A549 (cell line): ENCODE measurements around the gene ZBTB20. TPM values are rescaled to one million over a fixed set of nuclear protein-coding genes. Genes with fewer than 3 reads are reported as not detected.

ENCODE experiments used
- ATAC-seq, 2 experiments: fragments of 200-7000 bp in 1 of 2; fragments of >200 bp in 1 of 2; cut with Nextera tagmentation in 1 of 2; cut with Tn5 transposase in 1 of 2; 3 replicates each; pipeline versions ENCODE4 v1.8.0 to v1.9.1; 2018 to 2020; ENCODE audit warnings: mild to moderate bottlenecking in 1 of 2, moderate library complexity in 1 of 2
- CTCF ChIA-PET: fragments of 300-600 bp; sonication (Branson Sonifier 250); formaldehyde crosslinking; extraction: SDS; loops from one replicate; lab custom pipeline; 2021; ENCODE audit warnings: antibody characterized with exemption, inconsistent platforms; lab: Yijun Ruan, JAX
- POLR2A ChIA-PET: fragments of 350-600 bp; formaldehyde crosslinking; extraction: SDS; loops from one replicate; lab custom pipeline; 2021; ENCODE audit warnings: antibody characterized with exemption, inconsistent platforms; lab: Yijun Ruan, JAX
- DNase-seq, 2 experiments: peaks; one replicate each; pipeline versions ENCODE4 v3.0.0 to v3.0.0-alpha.2; 2011 to 2016; ENCODE audit warnings: low read depth in 1 of 2, low spot score in 1 of 2
- FAIRE-seq: peaks from 2 replicates; lab custom pipeline; 2011; peaks lifted over from hg19 to GRCh38; lab: Jason Lieb, UNC
- H3K27ac ChIP-seq, 2 experiments: fragments of >200 bp; sonication (Bioruptor Twin); formaldehyde crosslinking; 3 replicates each; pipeline ENCODE4 v1.5.1; 2016 to 2017
- H3K4me1 ChIP-seq: fragments of >200 bp; sonication (Bioruptor Twin); formaldehyde crosslinking; 3 replicates; pipeline ENCODE4 v1.6.1; 2016
- H3K4me2 ChIP-seq: fragments of >200 bp; sonication (Bioruptor Twin); formaldehyde crosslinking; 3 replicates; pipeline ENCODE4 v1.6.1; 2016
- H3K4me3 ChIP-seq: fragments of >200 bp; sonication (Bioruptor Twin); formaldehyde crosslinking; 3 replicates; pipeline ENCODE4 v1.5.1; 2016
- H3K9me3 ChIP-seq: fragments of >200 bp; sonication (Bioruptor Twin); formaldehyde crosslinking; 3 replicates; pipeline ENCODE4 v1.6.1; 2016
- CBX2 ChIP-seq: fragments of 200-600 bp; sonication (generic); IDR thresholded peaks from 2 replicates; pipeline ENCODE4 v1.6.1; 2016; ENCODE audit warnings: low read depth, mild to moderate bottlenecking, borderline replicate concordance
- CBX8 ChIP-seq: fragments of 200-600 bp; sonication (generic); IDR thresholded peaks from 2 replicates; pipeline ENCODE4 v1.6.1; 2016
- CHD2 ChIP-seq: fragments of 150-350 bp; IDR thresholded peaks from 2 replicates; pipeline ENCODE4 v1.6.1; 2014; ENCODE audit warnings: low read length; ENCODE audit not compliant: partially characterized antibody
- CTCF ChIP-seq: fragments of >200 bp; sonication (Bioruptor Twin); formaldehyde crosslinking; IDR thresholded peaks from 3 replicates; pipeline ENCODE4 v1.5.1; 2016
- ESRRA ChIP-seq: fragments of 150-350 bp; IDR thresholded peaks from 2 replicates; pipeline ENCODE4 v1.6.1; 2014; ENCODE audit warnings: mild to moderate bottlenecking, low read length, borderline replicate concordance
- FOSL2 ChIP-seq, 2 experiments: fragments of 450-650 bp in 1 of 2; fragments of >200 bp in 1 of 2; sonication (Bioruptor Twin) in 1 of 2; formaldehyde crosslinking; IDR thresholded peaks; 2 replicates each; pipeline versions ENCODE4 v1.5.0 to v1.6.1; 2016 to 2020; ENCODE audit warnings: mild to moderate bottlenecking in 1 of 2, moderate library complexity in 1 of 2
- HDAC2 ChIP-seq: fragments of 200-600 bp; sonication (generic); IDR thresholded peaks from 2 replicates; pipeline ENCODE4 v1.6.1; 2016
- HMGXB4 ChIP-seq: fragments of 250-450 bp; sonication (Bioruptor Pico); IDR thresholded peaks from 2 replicates; pipeline ENCODE4 v1.5.0; 2021; ENCODE audit warnings: mild to moderate bottlenecking, moderate library complexity, borderline replicate concordance
- HOXA7 ChIP-seq: fragments of 250-450 bp; sonication (Bioruptor Pico); IDR thresholded peaks from 2 replicates; pipeline ENCODE4 v1.5.0; 2020; ENCODE audit warnings: mild to moderate bottlenecking, moderate library complexity
- HOXB5 ChIP-seq: fragments of 250-450 bp; sonication (Bioruptor Pico); IDR thresholded peaks from 2 replicates; pipeline ENCODE4 v1.5.0; 2020; ENCODE audit warnings: mild to moderate bottlenecking, moderate library complexity
- KDM5A ChIP-seq: fragments of 200-600 bp; sonication (generic); IDR thresholded peaks from 2 replicates; pipeline ENCODE4 v1.6.1; 2016; ENCODE audit warnings: antibody characterized with exemption, mild to moderate bottlenecking
- NPAS2 ChIP-seq: fragments of 250-450 bp; sonication (Bioruptor Pico); IDR thresholded peaks from 2 replicates; pipeline ENCODE4 v1.8.0; 2022; ENCODE audit warnings: mild to moderate bottlenecking, moderate library complexity, borderline replicate concordance
- PBX3 ChIP-seq: IDR thresholded peaks from 2 replicates; pipeline ENCODE4 v1.6.1; 2012
- RAD21 ChIP-seq, 2 experiments: fragments of >200 bp in 1 of 2; sonication (Bioruptor Twin) in 1 of 2; formaldehyde crosslinking in 1 of 2; IDR thresholded peaks in 1 of 2; conservative IDR thresholded peaks in 1 of 2; 2 replicates in 1 of 2; 3 replicates in 1 of 2; pipeline ENCODE4 v1.6.1; 2012 to 2018; ENCODE audit warnings: inconsistent platforms in 1 of 2
- RARB ChIP-seq: fragments of 250-450 bp; sonication (Bioruptor Pico); IDR thresholded peaks from 2 replicates; pipeline ENCODE4 v1.8.0; 2021; ENCODE audit warnings: mild to moderate bottlenecking, moderate library complexity
- RCOR1 ChIP-seq: fragments of 150-350 bp; IDR thresholded peaks from 2 replicates; pipeline ENCODE4 v1.6.1; 2014; ENCODE audit warnings: antibody characterized with exemption, low read length, low read depth
- SMC3 ChIP-seq: fragments of >200 bp; sonication (Bioruptor Twin); formaldehyde crosslinking; IDR thresholded peaks from 3 replicates; pipeline ENCODE4 v1.6.1; 2018; ENCODE audit warnings: inconsistent platforms
- SREBF2 ChIP-seq: fragments of 450-650 bp; IDR thresholded peaks from 2 replicates; pipeline ENCODE4 v1.6.1; 2014; ENCODE audit warnings: mild to moderate bottlenecking, moderate library complexity
- ZC3H11A ChIP-seq: fragments of 450-650 bp; IDR thresholded peaks from 2 replicates; pipeline ENCODE4 v1.6.1; 2014; ENCODE audit warnings: antibody characterized with exemption, mild to moderate bottlenecking
- ZNF302 ChIP-seq: fragments of 250-450 bp; sonication (Bioruptor Pico); IDR thresholded peaks from 2 replicates; pipeline ENCODE4 v1.9.0; 2021; ENCODE audit warnings: inconsistent platforms, mild to moderate bottlenecking, moderate library complexity
- WGBS: methylation state at CpG from one replicate; pipeline ENCODE4 v1.1.6; 2017; ENCODE audit errors: missing lambda C conversion rate; 5-methylcytosine and 5-hydroxymethylcytosine counted together
- polyA plus RNA-seq, 4 experiments: library from polyadenylated mRNA; depleted of rRNA in 3 of 4; stranded (reverse); fragments of >200 nt; fragmentation: RNase III in 1 of 4; extraction: RNeasy Plus Mini Kit Qiagen cat#74134 plus additional on column Dnase treatment in 1 of 4; gene quantifications; 2 replicates in 3 of 4; 3 replicates in 1 of 4; pipeline ENCODE4 v1.2.3, GENCODE V29; 2011 to 2017
- TF ChIP-seq, protein P1 (sequence below): fragments of 150-350 bp; IDR thresholded peaks from 2 replicates; pipeline ENCODE4 v1.6.1; 2014; ENCODE audit warnings: low read depth, mild to moderate bottlenecking, low read length

Gene ZBTB20
- polyA plus RNA-seq, 2 of the 4 experiments (the other 2 are of a cell fraction), result 0.85 to 5.0 TPM

GRCh38 chr3:114356525-114356924, 790.6 kb downstream of the ZBTB20 start:
- Histone ChIP-seq H3K4me1 (no peaks in the 10 kb centered on the region), H3K4me3 (no peak overlapping the region), H3K4me2 (no peak overlapping the region), H3K27ac (no peak overlapping the region), H3K9me3 (no peaks in the 10 kb centered on the region)
- TF ChIP-seq HMGXB4 (CRISPR knock-in tag) (no peak), HOXB5 (CRISPR knock-in tag) (no peak), ESRRA (no peak), NPAS2 (no peak), CTCF (no peak), CHD2 (no peak), HOXA7 (CRISPR knock-in tag) (no peak), SREBF2 (no peak), CBX2 (no peak), RARB (CRISPR knock-in tag) (no peak), RCOR1 (no peak), HDAC2 (no peak), ZNF302 (CRISPR knock-in tag) (no peak), ZC3H11A (no peak), RAD21 (conservative IDR thresholded peaks at IDR 0.05 in 1 of 2, IDR thresholded peaks at IDR 0.05 in 1 of 2) (no peak), FOSL2 (IDR thresholded peaks at IDR 0.05) (no peak), FOSL2 (CRISPR knock-in tag; IDR thresholded peaks at IDR 0.05) (no peak)
- TF ChIP-seq, protein P1, sequence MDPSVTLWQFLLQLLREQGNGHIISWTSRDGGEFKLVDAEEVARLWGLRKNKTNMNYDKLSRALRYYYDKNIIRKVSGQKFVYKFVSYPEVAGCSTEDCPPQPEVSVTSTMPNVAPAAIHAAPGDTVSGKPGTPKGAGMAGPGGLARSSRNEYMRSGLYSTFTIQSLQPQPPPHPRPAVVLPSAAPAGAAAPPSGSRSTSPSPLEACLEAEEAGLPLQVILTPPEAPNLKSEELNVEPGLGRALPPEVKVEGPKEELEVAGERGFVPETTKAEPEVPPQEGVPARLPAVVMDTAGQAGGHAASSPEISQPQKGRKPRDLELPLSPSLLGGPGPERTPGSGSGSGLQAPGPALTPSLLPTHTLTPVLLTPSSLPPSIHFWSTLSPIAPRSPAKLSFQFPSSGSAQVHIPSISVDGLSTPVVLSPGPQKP, result no peak
- no peak for ATAC-seq
- CTCF ChIA-PET, result interaction anchor here (1.3 kb wide), 1 partner anchor 27 kb away, joined by 3 read pairs; no protein-coding TSS in a partner anchor
- WGBS, result 94% methylated on average over 1 of the region's 1 CpG
- POLR2A ChIA-PET, result no interaction called here
- no peak for DNase-seq
- no peak for FAIRE-seq

DNA sequence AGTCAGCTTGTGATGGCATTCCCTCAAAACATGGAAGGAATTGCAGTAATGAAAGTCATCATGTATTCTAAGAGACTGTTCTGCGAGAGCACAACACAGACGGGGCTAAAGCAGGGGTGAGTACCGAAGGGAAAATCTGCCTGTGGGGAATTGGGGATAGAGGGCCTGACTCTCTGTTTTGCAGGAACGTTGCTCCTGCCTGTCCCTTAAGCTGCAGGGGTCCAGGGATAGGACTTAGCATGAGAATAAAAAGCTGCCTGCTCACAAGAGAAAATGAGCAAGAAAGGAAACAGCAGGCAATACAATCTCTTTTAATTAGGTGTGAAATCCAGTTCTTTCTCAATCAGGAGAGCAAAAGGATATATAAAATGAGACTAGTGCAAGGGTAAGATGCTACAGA, 791.0 kb downstream of the ZBTB20 start:
- WGBS, result 86% methylated on average over 4 of the region's 4 CpGs
- ATAC-seq (no peak), DNase-seq (no peak), FAIRE-seq (no peak)
- TF ChIP-seq PBX3 (no peak), CBX8 (no peak), KDM5A (no peak), SMC3 (no peak)
- ChIA-PET CTCF (interaction anchor here (1.3 kb wide), 1 partner anchor 27 kb away, joined by 3 read pairs; no protein-coding TSS in a partner anchor), POLR2A (no interaction called here)
- no peaks in the 10 kb centered on the region for H3K9me3 ChIP-seq
- H3K27ac ChIP-seq, result no peak overlapping the region
- no peak overlapping the region for H3K4me2 ChIP-seq
- H3K4me3 ChIP-seq, result no peak overlapping the region
- no peaks in the 10 kb centered on the region for H3K4me1 ChIP-seq
